GM19238 (cell line): ENCODE data around the gene GAB1.

Experiments used
- DNase-seq: peaks from one replicate; pipeline ENCODE4 v3.0.0; 2011; ENCODE audit warnings: low spot score; ENCODE audit not compliant: insufficient read length

Gene GAB1

GRCh38 chr4:143336781-143337599 is at the start of gene GAB1:
GAB1 (plus strand) TSS chr4:143336876; CDS start chr4:143337189, 313 bp downstream.
- DNase-seq: peak; percentile 33

GRCh38 chr4:143287572-143287923 is 49.1 kb upstream of the GAB1 start:
- no peak for DNase-seq

GRCh38 chr4:143288171-143288570 is 48.5 kb upstream of the GAB1 start:
- no peak for DNase-seq

GRCh38 chr4:143289370-143289769 is 47.3 kb upstream of the GAB1 start:
- DNase-seq: no peak

GRCh38 chr4:143291314-143291713 is 45.4 kb upstream of the GAB1 start:
- no peak for DNase-seq

GRCh38 chr4:143292858-143293257 is 43.8 kb upstream of the GAB1 start:
- no peak for DNase-seq

GRCh38 chr4:143294310-143294709 is 42.4 kb upstream of the GAB1 start:
- no peak for DNase-seq

GRCh38 chr4:143294710-143295275 is 41.9 kb upstream of the GAB1 start:
- no peak for DNase-seq

- DNase-seq: no peak
Observed at GRCh38 chr4:143296397-143297067, 40.1 kb upstream of the GAB1 start.

GRCh38 chr4:143300860-143301259 is 35.8 kb upstream of the GAB1 start:
- DNase-seq: no peak

- no peak for DNase-seq
Observed at GRCh38 chr4:143302536-143302935, 34.1 kb upstream of the GAB1 start.

GRCh38 chr4:143306788-143307187 is 29.9 kb upstream of the GAB1 start:
- DNase-seq: no peak

GRCh38 chr4:143307531-143307930 is 29.1 kb upstream of the GAB1 start:
- DNase-seq: no peak

- no peak for DNase-seq
Observed at GRCh38 chr4:143308377-143308776, 28.3 kb upstream of the GAB1 start.

GRCh38 chr4:143311924-143312323 is 24.8 kb upstream of the GAB1 start:
- no peak for DNase-seq

- DNase-seq: no peak
Observed at GRCh38 chr4:143313521-143313920, 23.2 kb upstream of the GAB1 start.

GRCh38 chr4:143313996-143314395 is 22.7 kb upstream of the GAB1 start:
- DNase-seq: no peak

- no peak for DNase-seq
Observed at GRCh38 chr4:143320113-143320512, 16.6 kb upstream of the GAB1 start.

- DNase-seq: no peak
Observed at GRCh38 chr4:143326735-143327134, 9.9 kb upstream of the GAB1 start.

- DNase-seq: no peak
Observed at GRCh38 chr4:143329985-143330384, 6.7 kb upstream of the GAB1 start.

- DNase-seq: peak; percentile 32
Observed at GRCh38 chr4:143335979-143336780, 496 bp upstream of the GAB1 start.
